ENCODE data around the gene XPR1.

The XPR1 gene

DNA sequence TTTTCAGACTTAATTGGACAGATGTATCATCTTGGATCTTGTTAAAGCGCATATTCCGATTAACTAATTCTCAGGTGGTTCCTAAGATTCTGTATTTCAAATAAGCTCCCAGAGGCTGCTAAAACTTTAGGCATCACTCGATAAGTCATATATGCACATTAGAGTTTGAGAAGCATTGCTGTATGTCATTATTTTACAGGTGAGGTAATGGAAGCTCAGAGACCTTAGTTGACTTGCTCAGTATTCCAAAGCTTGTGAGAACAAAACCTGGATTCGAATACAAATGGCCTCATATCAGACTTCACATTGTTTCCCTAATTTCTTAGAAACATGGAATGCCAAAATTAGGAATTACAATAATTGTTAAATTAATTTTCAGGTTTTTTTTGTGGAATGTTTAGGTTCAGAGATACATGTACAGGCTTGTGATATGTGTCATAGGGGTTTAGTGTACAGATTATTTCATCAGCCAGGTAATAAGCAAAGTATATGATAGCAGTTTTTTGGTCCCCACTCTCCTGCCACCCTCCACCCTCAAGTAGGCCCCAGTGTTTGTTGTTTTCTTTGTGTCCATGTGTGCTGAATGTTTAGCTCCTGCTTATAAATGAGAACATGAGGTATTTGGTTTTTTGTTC is 96.8 kb downstream of the XPR1 start:
- DNase-seq (ENCODE audit: low read depth) = no peak
- H3K4me3 ChIP-seq (ENCODE audit: low read depth, low read length) = no peak overlapping the region
- TF ChIP-seq MYC (IDR thresholded peaks at IDR 0.05; ENCODE audit: low read depth, low read length) (no peak), MAX (IDR thresholded peaks at IDR 0.05; ENCODE audit: low read depth, low read length) (no peak), POLR2A (IDR thresholded peaks at IDR 0.05; ENCODE audit: extremely low read depth, insufficient read length) (no peak)
- TF ChIP-seq, protein P1, sequence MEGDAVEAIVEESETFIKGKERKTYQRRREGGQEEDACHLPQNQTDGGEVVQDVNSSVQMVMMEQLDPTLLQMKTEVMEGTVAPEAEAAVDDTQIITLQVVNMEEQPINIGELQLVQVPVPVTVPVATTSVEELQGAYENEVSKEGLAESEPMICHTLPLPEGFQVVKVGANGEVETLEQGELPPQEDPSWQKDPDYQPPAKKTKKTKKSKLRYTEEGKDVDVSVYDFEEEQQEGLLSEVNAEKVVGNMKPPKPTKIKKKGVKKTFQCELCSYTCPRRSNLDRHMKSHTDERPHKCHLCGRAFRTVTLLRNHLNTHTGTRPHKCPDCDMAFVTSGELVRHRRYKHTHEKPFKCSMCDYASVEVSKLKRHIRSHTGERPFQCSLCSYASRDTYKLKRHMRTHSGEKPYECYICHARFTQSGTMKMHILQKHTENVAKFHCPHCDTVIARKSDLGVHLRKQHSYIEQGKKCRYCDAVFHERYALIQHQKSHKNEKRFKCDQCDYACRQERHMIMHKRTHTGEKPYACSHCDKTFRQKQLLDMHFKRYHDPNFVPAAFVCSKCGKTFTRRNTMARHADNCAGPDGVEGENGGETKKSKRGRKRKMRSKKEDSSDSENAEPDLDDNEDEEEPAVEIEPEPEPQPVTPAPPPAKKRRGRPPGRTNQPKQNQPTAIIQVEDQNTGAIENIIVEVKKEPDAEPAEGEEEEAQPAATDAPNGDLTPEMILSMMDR (IDR thresholded peaks at IDR 0.05; ENCODE audit: low read depth, low read length) = no peak

GRCh38 chr1:180731131-180731530 is 99.3 kb downstream of the XPR1 start:
- TF ChIP-seq, protein P1 (IDR thresholded peaks at IDR 0.05; ENCODE audit: low read depth, low read length) = no peak
- no peak for TF ChIP-seq MYC (IDR thresholded peaks at IDR 0.05; ENCODE audit: low read depth, low read length)
- TF ChIP-seq POLR2A (IDR thresholded peaks at IDR 0.05; ENCODE audit: extremely low read depth, insufficient read length) = no peak
- no peak for TF ChIP-seq MAX (IDR thresholded peaks at IDR 0.05; ENCODE audit: low read depth, low read length)
- no peak overlapping the region for H3K4me3 ChIP-seq (ENCODE audit: low read depth, low read length)
- no peak for DNase-seq (ENCODE audit: low read depth)

DNA sequence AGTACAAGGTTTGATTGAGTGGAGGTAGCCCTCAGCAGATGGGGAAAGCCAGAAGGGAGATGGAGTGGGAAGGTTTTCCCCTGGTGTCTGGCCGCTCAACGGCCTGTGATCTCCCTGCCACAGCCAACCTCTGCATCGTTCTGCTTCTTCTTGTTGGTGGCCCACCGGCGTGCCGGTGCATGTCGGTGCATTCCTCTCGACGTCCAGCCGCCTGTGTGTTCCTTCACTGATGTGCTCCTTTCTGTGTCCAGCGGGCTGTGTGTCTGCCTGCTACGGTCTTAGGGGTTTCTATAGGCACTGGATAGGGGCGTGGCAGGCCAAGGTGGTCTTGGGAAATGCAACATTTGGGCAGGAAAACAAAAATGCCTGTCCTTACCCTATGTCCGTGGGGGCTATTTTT is 101.0 kb downstream of the XPR1 start:
- no peak for DNase-seq (ENCODE audit: low read depth)
- TF ChIP-seq MYC (IDR thresholded peaks at IDR 0.05; ENCODE audit: low read depth, low read length) = no peak
- no peak overlapping the region for H3K4me3 ChIP-seq (ENCODE audit: low read depth, low read length)

DNA sequence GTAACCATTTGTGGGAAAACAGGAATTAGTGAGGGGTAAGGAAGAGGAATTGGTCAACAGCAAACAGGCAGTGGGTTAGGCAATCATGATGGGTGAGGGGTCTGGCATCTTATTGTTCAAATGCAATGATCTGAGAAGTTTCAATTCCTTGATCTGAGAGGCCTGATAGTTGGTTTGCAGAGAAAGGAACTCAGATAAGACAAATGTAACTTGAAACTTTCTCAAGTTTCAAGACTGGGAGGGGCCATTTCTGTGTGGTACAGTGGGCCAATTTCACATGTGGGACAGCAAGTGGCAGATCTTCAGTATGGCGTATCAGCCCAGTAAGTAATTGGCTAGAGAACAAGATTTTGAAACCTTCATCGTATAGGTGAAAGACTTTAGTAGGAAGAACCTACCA is 102.5 kb downstream of the XPR1 start:
- no peak overlapping the region for H3K4me3 ChIP-seq (ENCODE audit: low read depth, low read length)
- DNase-seq (ENCODE audit: low read depth) = peak; percentile 1
- TF ChIP-seq MAX (IDR thresholded peaks at IDR 0.05; ENCODE audit: low read depth, low read length) (no peak), POLR2A (IDR thresholded peaks at IDR 0.05; ENCODE audit: extremely low read depth, insufficient read length) (no peak), MYC (IDR thresholded peaks at IDR 0.05; ENCODE audit: low read depth, low read length) (no peak)
- TF ChIP-seq, protein P1 (IDR thresholded peaks at IDR 0.05; ENCODE audit: low read depth, low read length) = no peak

- no peak for DNase-seq (ENCODE audit: low read depth)
- no peak overlapping the region for H3K4me3 ChIP-seq (ENCODE audit: low read depth, low read length)
- no peak for TF ChIP-seq MYC (IDR thresholded peaks at IDR 0.05; ENCODE audit: low read depth, low read length)
- no peak for TF ChIP-seq POLR2A (IDR thresholded peaks at IDR 0.05; ENCODE audit: extremely low read depth, insufficient read length)
- TF ChIP-seq, protein P1 (IDR thresholded peaks at IDR 0.05; ENCODE audit: low read depth, low read length) = no peak
- TF ChIP-seq MAX (IDR thresholded peaks at IDR 0.05; ENCODE audit: low read depth, low read length) = no peak
Observed at GRCh38 chr1:180742663-180743062, 110.8 kb downstream of the XPR1 start.

GRCh38 chr1:180743868-180744267 is 112.0 kb downstream of the XPR1 start:
- no peak for TF ChIP-seq MAX (IDR thresholded peaks at IDR 0.05; ENCODE audit: low read depth, low read length)
- TF ChIP-seq, protein P1 (IDR thresholded peaks at IDR 0.05; ENCODE audit: low read depth, low read length) = no peak
- TF ChIP-seq POLR2A (IDR thresholded peaks at IDR 0.05; ENCODE audit: extremely low read depth, insufficient read length) = no peak
- no peak for TF ChIP-seq MYC (IDR thresholded peaks at IDR 0.05; ENCODE audit: low read depth, low read length)
- no peak overlapping the region for H3K4me3 ChIP-seq (ENCODE audit: low read depth, low read length)
- no peak for DNase-seq (ENCODE audit: low read depth)
